CD1c-positive myeloid dendritic cell (primary cell): ENCODE data around the gene KIF2B.
"Not testable (repeated sequence)": the region's sequence is repeated elsewhere in the genome, so short reads cannot be mapped to it uniquely, and the experiment has no call there.

Experiments
- DNase-seq: peaks from one replicate; pipeline ENCODE4 v3.0.0-alpha.2; 2016; ENCODE audit errors: extremely low spot score

KIF2B gene, protein sequence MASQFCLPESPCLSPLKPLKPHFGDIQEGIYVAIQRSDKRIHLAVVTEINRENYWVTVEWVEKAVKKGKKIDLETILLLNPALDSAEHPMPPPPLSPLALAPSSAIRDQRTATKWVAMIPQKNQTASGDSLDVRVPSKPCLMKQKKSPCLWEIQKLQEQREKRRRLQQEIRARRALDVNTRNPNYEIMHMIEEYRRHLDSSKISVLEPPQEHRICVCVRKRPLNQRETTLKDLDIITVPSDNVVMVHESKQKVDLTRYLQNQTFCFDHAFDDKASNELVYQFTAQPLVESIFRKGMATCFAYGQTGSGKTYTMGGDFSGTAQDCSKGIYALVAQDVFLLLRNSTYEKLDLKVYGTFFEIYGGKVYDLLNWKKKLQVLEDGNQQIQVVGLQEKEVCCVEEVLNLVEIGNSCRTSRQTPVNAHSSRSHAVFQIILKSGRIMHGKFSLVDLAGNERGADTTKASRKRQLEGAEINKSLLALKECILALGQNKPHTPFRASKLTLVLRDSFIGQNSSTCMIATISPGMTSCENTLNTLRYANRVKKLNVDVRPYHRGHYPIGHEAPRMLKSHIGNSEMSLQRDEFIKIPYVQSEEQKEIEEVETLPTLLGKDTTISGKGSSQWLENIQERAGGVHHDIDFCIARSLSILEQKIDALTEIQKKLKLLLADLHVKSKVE

DNA sequence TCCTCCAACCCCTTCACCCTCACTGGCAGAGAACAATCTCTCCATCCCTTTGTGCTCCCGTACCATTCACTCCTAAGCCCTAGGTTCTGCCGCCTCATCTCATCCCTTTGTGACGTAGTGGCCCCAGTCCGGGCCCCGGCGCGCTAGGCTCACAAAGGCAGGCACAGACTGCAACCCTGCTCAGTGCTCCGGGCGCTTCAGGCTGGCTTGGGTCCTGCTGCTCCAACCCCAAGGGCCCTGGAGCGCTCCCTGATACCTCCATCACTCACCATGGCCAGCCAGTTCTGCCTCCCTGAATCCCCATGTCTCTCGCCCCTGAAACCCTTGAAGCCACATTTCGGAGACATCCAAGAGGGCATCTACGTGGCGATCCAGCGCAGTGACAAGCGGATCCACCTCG lies at the start of gene KIF2B:
Gene KIF2B (plus strand): TSS at position 164 of the 400 bp plus-strand sequence. CDS start 107 bp downstream, at position 271.
- DNase-seq, result no peak

DNA sequence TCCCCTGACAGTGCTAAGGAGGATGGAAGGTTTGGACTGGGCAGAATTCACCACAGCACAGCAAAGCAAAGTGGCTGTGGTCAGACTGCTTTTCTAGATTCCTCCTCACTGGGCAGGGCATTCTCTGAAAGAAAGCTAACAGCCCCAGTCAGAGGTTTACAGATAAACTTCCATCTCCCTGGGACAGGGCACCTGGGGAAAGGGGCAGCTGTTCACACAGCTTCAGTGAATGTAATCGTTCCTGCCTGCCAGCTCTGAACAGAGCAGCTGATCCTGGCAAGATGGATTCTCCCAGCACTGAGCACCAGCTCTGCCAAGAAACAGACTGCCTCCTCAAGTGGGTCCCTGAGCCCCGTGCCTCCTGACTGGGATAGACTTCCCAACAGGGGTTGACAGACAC lies 42.4 kb upstream of the KIF2B start:
- DNase-seq, result no peak

DNA sequence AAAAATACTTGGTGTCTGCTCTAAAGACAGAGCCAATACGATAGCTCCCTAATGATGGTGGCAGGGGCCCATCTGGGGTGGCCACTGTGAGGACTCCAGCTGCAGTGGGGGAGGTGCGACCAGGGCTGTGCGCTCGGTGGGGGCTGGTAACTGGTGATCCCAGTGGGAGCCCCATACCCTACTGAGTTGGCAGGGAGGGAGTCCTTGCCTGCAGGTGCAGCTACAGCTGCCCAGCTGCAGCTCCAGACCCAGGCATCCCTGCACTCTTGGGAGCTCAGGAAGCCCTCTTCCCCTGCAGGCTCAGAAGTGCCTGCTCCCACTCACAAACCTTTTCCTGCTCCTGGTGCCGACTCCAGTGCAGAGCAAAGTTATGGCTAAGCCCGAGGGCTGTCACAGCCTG lies 31.2 kb upstream of the KIF2B start:
- DNase-seq, result no peak

DNA sequence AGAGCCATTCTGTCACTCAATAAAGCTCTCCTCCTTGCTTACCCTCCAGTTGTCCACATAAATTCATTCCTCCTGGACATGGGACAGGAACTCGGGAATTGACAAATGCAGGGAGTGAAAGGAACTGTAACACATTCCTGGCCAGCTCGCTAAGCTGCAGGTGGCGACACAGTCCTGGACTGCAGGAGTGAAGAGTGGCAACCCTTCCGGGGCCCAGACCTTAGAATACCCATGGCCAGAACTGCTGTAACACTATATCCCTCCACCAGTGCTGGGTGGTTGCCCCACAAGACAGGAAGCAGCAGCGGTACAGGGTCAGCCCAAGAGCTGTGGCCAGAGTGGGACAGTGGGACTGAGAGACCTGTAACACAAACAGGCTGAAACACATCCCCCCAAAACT lies 30.3 kb upstream of the KIF2B start:
- no peak for DNase-seq

DNA sequence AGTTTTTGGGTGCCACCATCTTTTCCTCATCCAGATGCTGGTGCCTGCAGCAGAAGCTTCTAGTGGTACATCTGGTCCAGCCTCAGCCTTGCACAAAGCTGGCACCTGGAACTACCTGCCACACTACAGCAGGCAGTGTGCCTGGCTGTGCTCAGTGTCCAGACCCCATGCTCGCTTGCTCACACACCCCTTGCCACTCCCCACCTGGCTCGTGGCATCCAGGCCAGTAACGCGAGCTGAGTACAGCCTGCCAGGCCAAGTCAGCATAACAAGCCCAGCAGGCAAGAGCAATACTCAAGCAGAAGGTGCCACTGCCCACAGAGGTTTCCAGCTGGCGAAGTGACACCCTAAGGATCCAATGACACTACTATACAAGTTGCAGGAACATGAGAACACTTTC lies 29.7 kb upstream of the KIF2B start:
- DNase-seq, result no peak

DNA sequence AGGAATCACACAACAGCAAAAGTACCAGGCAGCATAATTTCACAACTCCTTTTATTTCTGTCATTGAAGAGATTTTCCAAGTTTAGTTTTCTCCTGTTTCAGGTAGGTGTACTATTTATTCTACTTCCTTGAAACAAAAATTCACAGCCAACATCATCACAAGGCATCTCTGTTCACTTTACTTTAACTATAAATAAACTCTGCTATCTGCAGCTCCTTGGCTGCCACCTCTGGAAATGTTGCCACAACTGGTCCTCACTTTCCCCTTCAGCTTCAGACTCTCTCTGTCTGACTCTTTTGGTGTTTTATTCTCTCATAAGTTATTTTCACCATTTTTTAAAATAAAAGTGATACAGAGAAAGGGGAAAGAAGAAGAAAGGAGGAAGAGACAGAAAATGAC lies 27.9 kb upstream of the KIF2B start:
- no peak for DNase-seq

DNA sequence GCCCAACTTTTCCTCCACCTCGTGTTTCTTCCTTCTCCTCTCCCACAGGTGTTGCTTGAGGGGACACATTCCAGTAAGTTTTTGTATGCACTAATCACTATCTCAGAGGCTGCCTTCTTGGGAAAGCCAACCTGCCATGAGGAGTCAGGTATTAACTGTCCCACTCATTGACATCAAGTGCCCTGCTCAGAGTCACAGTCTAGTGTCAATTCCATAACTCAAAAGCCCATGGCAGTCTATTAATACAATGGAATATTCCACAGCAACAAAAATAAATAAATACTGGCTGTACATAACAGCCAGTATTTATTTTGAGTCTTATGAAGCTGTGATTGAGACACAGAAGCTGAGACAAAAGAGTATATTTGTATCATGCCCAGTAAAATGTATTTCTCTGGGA lies 26.1 kb upstream of the KIF2B start:
- DNase-seq, result no peak

DNA sequence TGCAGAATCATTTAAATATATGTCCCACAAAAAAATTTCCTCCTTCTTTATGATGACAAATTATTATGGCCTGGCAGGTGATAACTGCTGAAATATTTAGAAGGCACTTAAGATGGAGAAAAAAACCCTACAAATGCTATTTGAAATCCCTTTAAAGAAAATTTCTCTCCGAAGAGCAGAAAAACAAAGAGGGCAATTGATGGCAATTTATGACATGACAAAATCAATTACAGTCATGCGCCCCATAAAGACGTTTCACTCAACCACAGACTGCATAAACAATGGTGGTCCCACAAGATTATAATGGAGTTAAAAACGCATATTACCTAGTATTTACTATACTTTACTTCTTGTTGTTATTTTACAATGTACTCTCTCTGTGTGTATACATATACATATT lies 25.2 kb upstream of the KIF2B start:
- DNase-seq, result no peak

DNA sequence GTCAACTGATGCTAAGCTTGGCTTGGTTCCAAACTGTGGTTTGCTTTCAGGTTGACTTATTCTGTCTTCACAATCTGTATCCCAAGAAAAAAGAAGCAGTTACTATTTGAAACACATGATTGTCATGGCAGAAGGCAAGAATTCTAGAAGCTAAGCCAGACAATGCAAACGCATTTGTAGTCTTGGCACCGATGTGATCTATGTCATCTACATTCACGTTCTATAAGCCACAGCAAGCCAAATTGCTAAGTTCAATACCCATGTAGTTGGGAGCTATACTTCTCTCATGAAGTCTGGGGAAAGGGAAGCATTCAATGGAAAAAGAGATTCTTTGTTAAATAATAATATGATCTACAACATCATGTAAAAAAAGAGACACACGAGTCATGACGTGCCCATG lies 18.3 kb upstream of the KIF2B start:
- no peak for DNase-seq

DNA sequence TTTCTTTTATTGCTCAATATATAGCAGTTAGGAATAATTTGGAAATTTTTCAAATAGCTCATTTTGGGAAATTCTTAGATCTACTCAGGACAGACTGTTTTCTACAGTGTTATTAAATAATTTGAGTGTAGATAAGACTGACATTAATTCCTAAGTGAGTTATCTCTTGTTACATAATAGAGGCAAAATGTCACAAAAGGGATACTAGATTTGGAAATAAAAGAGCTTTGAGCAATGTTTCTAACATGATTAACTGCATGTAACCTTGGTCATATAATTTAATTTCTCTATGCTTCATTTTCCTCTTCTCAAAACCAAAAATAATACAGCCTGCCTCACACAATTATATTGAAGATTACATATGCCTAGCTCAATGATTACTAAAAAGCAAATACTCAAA lies 16.3 kb upstream of the KIF2B start:
- no peak for DNase-seq

DNA sequence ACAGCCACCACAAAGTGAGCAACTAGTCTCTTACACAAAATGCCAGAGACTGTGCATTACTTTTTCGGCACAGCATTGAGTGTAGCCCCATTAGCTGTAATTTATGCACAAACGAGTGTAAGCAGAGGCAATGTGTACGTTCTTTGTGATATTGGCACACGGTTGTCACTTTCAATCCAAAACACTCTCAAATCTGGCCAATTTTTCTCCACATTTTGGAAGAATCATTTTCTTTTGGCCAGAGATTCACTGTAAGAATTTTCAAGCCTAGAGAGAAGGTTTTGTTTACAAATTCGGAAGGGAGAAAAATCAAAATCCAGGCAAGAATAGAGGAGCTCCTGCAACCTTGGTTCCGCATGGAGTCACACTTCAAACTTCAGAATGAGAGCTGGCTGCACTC lies 15.4 kb upstream of the KIF2B start:
- no peak for DNase-seq

DNA sequence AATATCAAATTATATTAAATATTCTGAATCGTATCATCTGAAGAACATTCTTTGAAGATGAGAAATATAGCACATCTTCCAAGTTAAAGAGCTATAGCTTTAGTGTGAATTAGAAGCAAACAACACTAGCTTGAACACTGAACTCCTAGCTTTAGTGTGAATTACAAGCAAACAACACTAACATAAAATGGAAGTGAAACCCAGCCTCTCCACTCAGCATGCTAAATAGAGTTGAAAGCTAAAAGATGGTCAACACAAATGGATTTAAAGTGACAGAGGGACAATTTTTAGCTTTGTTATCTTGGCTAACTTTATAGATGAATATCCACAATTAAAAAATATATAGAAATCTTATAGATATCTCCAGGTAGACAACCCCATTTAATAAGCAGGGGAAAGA lies 4.5 kb upstream of the KIF2B start:
- no peak for DNase-seq

DNA sequence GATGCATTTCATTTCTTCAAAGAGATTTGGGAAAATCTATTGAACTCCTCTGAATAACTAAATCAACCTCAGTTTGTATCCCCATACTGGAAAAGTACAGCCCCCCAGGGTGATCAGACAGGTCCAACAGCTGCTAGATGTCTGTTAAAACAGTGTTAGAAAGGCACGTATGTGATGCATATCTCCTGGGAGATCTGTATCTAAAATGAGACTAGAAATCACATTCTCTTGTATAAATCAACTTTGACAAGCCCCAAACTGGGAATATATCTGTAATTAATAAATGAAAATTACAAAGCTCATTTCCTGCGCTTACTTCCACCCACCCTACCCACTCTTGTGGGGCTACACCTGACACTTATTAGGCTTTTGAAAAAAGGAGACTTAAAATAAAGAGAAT lies 3.8 kb upstream of the KIF2B start:
- no peak for DNase-seq

DNA sequence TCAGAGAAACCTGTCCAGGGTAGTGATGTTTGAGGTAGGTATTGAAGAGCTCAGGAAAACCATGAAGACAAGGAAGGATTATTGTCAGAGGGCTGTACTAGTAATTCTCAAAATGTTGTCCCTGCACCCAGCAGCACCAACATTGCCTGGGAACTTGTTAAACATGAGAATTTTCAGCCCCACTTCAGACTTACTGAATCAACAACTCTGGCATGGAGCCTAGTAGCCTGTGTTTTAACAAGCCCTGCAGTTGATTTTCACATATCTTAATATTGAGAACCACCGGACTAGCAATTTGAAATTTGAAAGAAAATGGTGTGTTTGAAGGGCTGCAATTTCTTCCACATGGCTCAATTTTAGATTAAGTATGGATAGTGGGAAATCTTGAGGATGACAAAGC lies 2.8 kb upstream of the KIF2B start:
- no peak for DNase-seq

DNA sequence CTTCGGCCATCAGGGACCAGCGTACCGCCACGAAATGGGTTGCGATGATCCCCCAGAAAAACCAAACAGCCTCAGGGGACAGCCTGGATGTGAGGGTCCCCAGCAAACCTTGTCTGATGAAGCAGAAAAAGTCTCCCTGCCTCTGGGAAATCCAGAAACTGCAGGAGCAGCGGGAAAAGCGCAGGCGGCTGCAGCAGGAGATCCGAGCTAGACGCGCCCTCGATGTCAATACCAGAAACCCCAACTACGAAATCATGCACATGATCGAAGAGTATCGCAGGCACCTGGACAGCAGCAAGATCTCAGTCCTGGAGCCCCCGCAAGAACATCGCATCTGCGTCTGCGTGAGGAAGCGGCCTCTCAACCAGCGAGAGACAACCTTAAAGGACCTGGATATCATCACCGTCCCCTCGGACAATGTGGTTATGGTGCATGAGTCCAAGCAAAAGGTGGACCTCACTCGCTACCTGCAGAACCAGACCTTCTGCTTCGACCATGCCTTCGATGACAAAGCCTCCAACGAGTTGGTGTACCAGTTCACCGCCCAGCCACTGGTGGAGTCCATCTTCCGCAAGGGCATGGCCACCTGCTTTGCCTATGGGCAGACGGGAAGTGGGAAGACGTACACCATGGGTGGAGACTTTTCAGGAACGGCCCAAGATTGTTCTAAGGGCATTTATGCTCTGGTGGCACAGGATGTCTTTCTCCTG lies 769 bp downstream of the KIF2B start:
- DNase-seq, result no peak

DNA sequence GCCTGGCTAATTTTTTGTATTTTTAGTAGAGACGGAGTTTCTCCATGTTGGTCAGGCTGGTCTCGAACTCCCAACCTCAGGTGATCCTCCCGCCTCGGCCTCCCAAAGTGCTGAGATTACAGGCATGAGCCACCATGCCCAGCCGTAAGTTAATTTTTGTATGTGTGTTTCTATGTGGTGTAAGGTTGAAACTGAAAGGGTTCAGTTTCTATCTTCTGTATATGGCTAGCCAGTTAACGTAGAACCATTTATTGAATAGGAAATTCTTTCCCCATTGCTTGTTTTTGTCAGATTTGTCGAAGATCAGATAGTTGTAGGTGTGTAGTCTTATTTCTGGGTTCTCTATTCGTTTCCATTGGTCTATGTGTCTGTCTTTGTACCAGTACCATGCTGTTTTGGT lies 12.0 kb downstream of the KIF2B start:
- not testable (repeated sequence) for DNase-seq

DNA sequence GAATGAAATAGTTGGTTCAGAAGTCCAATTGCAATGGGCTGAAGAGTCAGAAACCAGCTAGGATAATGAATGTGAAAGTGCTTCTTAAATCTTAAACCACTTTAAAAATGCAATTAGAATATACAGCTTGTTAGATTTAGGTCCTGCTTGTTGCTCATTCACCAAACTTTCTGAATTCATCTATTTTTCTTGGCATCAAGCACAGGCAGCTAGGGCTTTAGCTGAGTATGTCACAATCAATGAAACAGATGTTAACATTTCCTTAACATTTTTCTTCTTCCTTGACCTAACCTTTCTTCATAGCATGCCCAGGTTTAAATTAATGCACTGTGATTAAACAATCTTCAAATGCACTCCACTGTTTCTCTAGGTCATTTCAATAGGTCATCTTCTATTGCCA lies 14.4 kb downstream of the KIF2B start:
- no peak for DNase-seq

DNA sequence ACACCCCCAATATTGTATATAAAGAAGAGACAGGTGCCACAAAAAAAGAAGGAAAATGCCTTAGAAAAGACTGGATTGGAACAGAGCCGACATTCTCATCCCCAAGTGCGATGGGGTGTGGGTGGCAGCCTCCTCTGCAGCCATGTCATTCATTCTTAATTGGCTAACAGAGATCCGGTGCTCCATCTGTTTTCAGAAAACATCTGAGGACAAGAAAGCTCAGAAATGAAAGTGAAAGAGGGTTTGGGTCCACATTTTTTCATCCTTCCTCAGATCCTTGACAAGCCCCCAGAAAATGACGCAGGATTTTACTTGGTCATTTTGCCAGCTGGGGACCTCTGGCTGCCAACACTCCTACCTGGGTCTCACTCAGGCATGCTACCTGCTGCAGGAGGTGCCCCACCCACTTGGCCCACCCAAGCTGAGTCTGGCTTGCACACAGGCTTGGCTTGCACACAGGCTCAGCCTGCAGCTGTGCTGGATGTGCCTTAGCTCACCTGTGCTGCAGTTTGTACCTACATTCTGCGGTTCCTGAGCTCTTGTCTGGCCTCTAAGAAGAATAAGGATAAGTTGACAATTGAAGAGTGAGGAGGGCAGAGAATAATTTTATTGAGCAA lies 21.9 kb downstream of the KIF2B start:
- DNase-seq, result no peak

DNA sequence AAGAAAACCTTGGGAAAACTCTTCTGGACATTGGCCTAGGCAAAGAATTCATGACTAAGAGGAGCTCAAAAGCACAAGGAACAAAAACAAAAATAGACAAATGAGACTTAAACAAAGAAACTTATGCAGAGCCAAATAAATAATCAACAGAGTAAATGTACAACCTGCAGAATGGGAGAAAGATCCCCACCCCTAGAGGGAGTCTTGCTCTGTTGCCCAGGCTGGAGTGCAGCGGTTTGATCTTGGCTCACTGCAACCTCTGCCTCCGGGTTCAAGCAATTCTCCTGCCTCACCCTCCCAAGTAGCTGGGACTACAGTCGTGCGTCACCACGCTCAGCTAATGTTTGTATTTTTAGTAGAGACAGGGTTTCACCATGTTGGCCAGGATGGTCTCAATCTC lies 48.4 kb downstream of the KIF2B start:
- not testable (repeated sequence) for DNase-seq
